GM19372 (cell line): Measurements from ENCODE around the gene RGS19.

ENCODE experiments used
- ATAC-seq: cut with Tn5 transposase; IDR thresholded peaks from one replicate; pipeline ENCODE4 v1.9.1; 2021; ENCODE audit warnings: mild to moderate bottlenecking, low read depth, moderate library complexity; ENCODE audit not compliant: unreplicated experiment

RGS19 gene

DNA sequence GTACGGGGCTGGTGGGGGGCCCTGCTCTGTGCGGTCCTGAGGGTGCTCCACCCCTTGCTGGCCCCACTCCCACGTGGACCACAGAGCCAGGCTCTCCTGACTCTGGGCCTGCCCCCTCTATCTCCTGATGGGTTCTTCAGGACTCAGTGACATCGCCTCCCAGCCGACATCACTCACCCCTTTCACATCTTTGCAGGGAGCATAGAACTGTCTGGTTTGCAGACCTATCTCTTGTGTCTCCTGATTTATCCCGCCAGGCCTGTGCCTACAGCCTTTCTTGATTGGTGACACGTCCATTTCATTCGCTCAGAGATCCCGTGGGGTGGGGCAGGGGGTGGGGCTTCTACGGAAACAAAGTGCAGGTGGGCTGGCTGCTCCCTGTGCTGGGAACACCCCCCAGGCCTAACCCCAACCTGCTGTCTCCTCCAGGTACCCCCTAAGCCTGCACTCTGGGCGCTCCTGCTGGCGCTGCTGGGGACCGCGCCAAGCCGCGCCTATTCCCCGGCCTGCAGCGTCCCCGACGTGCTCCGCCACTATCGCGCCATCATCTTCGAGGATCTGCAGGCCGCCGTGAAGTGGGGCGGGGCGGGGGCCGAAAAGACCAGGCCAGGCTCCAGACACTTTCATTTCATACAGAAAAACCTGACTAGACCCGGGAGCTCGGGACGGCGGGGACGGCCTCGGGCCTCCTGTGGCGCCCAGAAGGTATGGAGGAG is 41.7 kb downstream of the RGS19 start:
- ATAC-seq, result no peak

GRCh38 chr20:64037199-64037497 is 42.2 kb downstream of the RGS19 start:
- ATAC-seq, result no peak

DNA sequence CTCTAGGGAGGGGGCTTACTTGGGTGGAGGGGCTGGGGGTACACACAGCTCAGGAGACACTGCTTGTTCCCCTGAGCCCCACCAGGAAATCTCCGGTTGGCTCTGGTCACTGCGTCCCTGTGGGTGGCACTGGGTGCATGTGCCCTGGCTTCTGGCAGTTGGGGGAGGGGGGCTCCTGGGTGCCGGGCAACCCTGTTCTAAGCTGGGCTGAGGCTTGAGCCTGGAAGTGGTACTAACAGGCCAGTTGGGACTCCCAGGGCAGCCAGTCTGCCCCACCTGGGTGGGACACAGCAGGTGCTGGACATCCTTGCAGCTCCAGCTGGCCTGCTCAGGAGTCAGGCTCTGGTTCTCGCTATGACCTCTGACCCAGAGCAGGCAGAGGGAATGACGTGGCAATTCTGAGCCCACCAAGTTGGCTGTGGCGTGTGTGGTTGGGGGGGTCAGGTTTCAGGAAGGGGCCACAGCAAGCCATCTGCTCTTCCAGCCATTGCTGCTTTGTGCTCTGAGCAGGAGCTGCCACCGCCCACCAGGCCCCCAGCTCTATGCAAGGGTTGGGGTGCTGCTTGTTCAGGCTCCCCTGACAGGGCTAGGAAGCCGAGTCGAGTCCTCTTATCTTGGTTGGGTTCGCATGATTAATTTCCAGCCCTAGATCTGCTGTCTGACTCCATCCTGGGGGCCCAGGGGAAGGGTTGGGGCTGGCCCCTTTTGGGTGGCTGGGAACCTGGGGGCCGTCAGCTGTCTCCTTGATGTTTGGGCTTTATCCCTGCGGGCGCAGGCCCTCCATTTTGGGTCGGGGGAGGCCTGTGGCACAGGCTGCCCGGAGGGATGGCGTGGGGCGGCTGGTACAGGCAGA is 42.7 kb downstream of the RGS19 start:
- no peak for ATAC-seq

DNA sequence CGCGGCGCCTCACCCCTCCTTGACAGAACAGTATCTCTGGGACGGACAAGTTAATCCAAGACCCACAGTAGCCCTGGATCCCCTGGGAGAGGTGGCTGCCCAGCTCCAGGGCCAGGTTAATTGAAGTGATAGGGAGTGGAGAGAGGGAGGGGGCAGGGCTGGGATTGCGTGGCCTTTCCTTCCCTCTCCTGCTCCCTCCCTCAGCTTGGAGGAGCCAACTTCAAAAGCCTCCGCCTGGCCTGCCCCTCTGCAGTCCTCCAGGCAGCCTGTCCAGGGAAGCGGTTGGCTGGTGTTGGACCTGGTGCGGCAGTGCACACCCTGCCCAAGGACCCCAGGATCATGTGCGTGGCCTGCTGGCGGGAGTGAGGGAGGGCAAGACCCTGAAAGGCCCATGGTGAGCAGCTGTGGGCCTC is 43.4 kb downstream of the RGS19 start, which contains the start of gene C20orf204:
C20orf204 (plus strand) TSS at position 250 of the 413 bp plus-strand sequence; CDS start at position 392, 142 bp downstream.
- ATAC-seq, result no peak

DNA sequence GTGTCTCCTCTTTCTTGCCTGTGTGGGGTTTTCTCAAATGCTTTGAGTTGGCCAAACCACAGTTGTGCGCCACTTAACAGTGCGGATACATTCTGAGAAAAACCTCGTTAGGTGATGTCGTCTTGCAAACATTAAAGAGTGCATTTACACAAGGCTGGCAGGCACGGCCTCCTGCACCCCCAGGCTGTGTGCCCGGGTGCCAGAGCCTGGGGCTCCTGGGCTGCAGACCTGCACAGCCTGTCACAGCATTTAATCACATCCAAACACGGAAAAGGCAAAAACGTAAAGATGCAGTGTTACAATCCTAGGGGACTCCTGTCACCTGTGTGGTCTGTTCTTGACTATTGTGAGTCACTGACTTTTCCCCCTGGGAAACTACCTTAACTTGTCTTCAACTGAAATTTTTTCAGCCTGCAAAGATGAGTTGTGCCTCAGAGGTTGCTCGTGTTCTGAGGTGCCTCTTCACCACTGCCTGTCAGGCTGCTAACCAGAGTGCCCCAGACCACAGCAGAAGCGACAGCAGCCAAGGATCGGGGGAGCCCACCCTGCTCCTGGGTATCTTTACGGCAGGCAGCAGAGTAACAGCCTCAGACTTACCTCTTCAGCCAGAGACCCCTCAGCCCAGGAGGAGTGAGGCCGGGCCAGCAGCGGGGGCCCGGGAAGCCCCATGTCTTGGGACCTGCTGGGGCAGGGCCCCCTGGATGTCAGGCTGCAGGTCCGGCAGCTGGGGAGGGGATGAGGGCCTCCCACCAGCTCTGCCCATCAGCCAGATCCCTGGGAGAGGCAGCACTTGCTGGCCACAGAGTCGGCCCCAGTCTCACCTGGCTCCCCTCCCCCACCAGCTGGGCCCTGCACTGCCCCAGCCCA is 44.0 kb downstream of the RGS19 start:
- ATAC-seq, result no peak

DNA sequence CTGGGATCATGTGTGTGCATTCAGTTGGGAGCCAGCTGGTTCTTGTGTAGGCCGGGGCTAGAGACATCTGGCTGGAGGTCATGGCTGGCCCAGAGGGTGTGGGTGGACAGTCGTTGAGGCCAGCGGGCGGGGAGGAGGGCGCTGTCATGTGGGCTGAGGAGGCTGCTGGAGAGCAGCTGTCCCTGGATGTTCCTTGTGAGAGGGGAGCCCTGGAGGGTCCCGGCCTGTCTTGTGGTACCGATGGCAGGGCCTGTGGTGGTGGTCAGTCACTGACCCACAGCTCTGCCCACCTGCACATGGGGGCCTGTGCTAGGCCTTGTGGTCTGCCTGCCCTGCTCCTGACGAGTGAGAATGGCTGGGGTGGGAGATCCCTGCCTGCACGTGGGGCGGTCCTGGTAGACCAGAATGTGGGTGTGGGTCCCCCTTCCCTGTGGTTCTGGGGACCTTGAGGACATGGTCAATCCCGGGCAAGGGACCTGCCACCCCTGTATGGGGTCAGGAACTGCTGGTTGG is 45.3 kb downstream of the RGS19 start:
- ATAC-seq, result no peak

- ATAC-seq, result no peak
Measured at GRCh38 chr20:64032706-64033624, 46.4 kb downstream of the RGS19 start.

GRCh38 chr20:64031822-64032314 is 47.5 kb downstream of the RGS19 start:
- no peak for ATAC-seq

GRCh38 chr20:64030371-64031134 is 48.8 kb downstream of the RGS19 start:
- no peak for ATAC-seq

DNA sequence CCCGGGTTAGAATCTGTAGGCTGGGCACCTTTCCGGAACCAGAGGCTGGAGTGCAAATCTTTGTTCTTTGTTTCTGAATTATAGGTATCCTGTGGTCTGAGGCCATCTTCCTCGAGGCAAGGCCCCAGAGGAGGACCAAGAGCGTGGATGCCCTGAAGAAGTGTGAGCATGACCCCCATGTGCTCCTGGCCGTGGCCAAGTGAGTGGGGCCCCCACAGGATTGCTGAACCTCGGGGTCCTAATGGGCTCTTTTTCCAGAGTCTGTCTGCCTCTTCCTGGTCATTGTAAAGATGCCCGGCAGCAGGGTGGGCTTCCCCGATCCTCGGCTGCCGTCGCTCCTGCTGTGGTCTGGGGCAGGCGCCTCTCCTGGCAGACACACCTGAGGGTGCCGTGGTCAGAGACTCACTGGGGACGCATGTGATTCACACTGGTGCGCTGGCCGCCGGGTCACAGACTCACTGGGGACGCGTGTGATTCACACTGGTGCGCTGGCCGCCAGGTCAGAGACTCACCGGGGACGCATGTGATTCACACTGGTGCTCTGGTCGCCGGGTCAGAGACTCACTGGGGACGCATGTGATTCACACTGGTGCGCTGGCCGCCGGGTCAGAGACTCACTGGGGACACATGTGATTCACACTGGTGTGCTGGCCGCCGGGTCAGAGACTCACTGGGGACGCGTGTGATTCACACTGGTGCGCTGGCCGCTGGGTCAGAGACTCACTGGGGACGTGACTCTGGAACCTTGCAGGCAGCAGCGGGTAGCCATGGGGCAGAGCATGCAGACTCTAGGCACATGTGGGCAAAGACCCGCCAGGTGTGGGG is 49.8 kb downstream of the RGS19 start:
- ATAC-seq, result no peak

- ATAC-seq, result no peak
Measured at GRCh38 chr20:64027981-64028685, 51.2 kb downstream of the RGS19 start.

GRCh38 chr20:64025826-64026412 is 53.4 kb downstream of the RGS19 start:
- ATAC-seq, result no peak

- no peak for ATAC-seq
Measured at GRCh38 chr20:64025101-64025825, 54.1 kb downstream of the RGS19 start.

- no peak for ATAC-seq
Measured at GRCh38 chr20:64024141-64024990, 55.0 kb downstream of the RGS19 start.

GRCh38 chr20:64023361-64024140 is 55.8 kb downstream of the RGS19 start:
- ATAC-seq, result no peak
